HL-60/S4 treated with phorbol 12-myristate 13-acetate at 8.2 ng/mL for 4 days and 3 days (cell line): ENCODE results near the gene ZC2HC1C.
"Not testable (repeated sequence)": the region's sequence is repeated elsewhere in the genome, so short reads cannot be mapped to it uniquely, and the experiment has no call there.

Source experiments
- in situ Hi-C: fragments of 300-500 bp; cut with MboI; formaldehyde crosslinking; loops from 2 replicates; pipeline ENCODE4 v1.15.0; 2022; ENCODE audit warnings: low sequenced_read_pairs

Gene ZC2HC1C

DNA sequence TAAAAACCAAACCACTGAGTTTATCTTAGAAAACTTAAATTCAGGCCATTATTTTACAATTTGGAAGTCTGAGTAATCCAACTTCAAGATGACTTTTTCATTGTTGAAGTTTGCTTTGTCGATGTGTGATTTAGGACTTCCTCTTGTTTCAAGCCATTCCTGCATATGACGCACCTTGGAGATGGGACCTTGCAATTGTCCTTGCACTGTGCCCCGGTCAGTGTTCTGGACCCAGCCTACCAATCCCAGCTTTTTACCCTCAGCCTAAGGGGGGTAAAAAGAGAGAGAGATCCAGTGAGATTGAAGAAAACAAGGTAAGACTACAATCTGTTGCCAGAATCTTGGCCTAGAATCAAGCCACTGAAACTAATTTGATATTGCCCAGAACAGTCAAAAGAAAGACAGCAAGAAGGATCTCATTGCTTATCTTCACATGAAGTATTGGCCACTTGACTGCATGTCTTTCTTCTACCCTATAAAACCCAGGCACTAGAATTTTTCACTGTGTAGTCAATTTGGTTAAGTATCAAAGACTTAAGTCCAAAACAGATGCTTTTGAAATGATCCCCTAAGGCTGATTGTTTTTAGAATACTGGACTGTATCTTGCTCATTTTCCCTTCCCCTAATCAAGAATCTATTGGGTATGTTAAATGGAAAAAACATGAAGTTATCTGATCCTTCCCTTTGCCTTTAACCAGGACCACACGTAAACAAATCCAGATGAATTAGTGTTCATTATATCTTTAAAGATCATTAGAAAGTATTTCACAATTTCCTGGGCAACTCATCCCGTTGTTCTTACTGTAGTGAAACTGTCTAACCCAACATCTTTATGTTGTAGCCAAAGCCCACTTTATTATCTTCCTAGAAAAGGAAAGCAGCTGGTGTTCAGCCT is 15.8 kb upstream of the ZC2HC1C start:
- in situ Hi-C loops: no loop called here

DNA sequence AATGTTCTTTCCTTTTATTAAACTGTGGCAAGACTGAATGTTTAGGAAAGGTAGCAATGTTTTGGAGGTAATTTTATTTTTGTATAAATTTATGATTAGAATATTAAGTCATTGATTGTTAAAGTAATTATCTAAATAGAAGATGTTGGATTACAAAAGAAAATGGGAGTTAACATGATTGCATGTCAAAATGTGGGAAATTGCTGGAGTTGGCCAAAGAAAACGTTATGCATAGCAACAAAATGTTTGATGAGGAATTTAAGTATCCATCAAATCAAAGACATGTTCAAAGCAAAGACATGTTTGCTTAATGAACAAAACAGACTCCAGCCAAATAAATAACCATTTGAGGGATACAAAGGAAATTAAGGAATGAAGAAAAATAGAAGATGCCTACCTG is 15.0 kb upstream of the ZC2HC1C start:
- in situ Hi-C loops: no loop called here

DNA sequence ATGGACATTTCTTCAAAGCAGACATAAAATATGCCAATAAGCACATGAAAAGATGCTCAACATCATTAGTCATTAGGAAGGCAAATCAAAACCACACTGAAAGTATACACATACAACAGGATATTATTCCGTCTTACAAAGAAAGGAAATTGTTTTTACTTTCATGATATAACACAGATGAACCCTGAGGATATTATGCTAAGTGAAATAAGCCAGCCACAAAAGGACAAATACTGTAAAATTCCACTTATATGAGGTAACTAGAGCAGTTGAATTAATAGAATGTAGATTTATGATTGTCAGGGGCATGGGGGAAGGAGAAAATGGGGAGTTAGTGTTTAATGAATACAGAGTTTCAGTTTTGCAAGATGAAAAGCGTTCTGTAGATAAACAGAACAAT is 9.8 kb upstream of the ZC2HC1C start:
- in situ Hi-C loops: no loop called here

DNA sequence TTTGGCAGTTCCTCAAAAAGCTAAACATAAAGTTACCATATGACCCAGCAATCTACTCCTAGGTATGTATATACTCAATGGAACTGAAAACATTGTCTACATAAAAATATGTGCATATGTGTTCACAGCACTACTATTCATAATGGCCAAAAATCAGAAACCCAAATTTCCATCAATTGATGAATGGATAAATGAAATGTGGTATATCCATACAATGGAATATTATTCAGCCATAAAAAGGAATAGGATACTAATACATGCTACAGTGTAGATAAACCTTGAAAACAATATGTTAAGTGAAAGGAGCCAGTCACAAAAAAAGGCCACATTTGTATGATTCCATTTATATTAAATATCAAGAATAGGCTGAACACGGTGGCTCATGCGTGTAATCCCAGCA is 9.0 kb upstream of the ZC2HC1C start:
- in situ Hi-C loops: no loop called here

DNA sequence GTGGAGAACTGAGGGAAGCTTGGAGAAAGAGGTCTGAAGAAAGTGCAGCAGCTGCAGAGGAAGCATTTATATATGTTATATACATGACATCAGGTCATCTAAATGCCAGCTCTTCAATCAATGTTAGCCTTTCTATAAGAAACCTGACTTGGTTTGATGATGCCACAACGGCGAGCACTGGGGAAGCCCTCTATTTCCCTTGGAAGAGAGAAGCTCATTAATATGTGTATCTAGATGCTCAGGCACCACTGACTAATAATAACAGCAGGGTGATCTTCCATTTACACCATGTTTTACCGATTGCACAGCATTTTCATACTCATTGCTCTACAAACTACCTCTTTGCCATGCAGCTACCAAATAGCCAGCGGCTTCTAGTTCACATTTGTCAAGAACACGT is 6.4 kb upstream of the ZC2HC1C start:
- in situ Hi-C loops: no loop called here

DNA sequence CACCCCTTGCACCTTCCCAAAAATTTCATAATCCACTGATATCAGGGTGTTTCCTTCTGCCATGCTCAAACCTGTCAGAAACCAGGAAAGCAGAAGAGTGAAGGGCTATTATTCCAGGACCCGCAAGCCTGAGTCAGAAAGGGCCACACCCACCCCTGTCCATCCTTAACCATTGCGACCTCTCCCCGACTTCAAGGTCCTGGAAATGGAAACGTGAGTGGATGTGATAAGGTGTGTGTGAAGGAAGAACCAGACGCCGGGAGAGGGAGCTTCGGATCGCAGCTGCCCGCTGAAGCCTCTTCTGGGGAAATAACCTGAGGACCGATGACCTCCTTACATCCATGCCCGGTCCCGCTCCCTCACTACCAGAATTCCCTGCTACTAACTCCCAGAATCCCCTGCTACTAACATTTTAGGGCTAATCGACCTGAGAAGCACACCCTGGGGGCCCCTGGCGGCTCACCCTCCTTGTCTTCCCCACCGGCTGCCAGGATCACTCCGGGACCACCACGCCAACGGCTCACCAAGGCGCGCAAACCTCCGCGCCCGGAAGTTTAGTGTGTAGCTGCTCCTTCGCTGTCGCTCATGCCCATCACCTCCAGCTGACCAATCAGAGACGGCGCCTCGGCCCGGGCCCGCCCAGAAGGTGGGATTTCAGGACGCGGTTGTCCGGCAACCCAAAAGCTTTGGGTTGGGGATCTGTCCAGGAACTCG is 5.8 kb upstream of the ZC2HC1C start, which contains the start of gene ACYP1:
Gene ACYP1 (minus strand): TSS at position 534 of the 714 bp plus-strand sequence. CDS start 471 bp downstream, at position 63.
- in situ Hi-C loops: no loop called here

DNA sequence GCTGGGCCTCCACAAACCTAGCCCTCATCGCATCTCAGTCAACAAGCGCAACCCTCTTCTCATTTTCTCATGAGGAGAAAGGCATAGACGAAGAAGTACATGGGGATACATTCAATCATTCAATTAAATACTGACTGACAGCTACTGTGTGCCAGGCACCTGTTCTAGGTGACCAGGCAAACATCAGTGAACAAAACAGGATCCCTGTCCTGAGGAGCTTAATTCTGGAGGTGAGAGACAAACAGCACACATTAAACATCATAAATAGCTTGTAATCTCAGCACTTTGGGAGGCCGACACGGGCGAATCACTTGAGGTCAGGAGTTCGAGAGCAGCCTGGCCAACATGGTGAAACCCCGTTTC is 5.3 kb upstream of the ZC2HC1C start:
- in situ Hi-C loops: no loop called here

DNA sequence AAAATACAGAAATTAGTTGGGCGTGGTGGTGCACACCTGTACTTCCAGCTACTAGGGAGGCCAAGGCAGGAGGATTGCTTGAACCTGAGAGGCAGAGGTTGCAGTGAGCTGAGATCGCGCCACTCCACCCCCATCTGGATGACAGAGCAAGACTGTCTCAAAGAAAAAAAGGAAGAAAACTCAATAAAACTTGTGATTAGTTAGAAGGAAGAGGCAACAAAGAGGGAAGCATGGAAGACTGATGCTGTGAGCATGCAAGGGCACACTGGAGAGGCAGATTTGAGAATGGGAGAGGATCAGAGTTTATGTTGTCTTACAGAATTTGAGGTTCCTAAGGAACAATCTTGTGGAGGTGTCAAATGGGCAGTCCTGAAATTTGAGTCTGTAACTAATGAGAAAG is 2.8 kb upstream of the ZC2HC1C start:
- in situ Hi-C loops: no loop called here

DNA sequence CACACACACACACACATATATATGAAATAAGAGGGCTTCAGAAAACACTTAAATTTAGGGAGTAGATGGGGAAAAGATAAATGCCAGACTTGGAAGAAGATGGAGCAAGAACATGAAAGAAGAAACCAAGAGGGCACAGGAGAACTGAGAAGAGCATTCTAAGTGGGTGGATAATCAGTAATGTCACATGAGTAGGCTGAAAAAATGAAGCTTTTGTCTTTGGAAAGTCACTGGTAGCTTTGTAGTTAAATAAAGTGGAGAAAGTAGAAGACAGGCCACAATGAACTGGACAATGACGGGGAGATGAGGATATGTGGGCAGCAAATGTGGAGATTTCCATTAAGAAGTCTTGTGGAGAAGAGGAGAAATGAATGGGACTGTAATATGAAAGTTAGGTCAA is 2.2 kb upstream of the ZC2HC1C start:
- in situ Hi-C loops: no loop called here

DNA sequence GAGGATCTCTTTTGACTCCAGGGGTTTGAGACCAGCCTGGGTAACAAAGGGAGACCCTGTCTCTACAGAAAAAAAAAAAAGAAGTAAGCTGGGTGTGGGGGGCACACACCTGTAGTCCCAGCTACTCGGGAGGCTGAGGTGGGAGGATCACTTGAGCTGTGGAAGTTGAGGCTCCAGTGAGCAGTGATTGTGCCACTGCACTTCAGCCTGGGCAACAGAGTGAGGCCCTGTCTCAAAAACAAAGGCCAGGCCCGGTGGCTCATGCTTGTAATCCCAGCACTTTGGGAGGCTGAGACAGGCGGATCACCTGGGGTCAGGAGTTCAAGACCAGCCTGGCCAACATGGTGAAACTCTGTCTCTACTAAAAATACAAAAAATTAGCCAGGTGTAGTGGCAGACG is 1.7 kb upstream of the ZC2HC1C start:
- in situ Hi-C loops: not testable (repeated sequence)

DNA sequence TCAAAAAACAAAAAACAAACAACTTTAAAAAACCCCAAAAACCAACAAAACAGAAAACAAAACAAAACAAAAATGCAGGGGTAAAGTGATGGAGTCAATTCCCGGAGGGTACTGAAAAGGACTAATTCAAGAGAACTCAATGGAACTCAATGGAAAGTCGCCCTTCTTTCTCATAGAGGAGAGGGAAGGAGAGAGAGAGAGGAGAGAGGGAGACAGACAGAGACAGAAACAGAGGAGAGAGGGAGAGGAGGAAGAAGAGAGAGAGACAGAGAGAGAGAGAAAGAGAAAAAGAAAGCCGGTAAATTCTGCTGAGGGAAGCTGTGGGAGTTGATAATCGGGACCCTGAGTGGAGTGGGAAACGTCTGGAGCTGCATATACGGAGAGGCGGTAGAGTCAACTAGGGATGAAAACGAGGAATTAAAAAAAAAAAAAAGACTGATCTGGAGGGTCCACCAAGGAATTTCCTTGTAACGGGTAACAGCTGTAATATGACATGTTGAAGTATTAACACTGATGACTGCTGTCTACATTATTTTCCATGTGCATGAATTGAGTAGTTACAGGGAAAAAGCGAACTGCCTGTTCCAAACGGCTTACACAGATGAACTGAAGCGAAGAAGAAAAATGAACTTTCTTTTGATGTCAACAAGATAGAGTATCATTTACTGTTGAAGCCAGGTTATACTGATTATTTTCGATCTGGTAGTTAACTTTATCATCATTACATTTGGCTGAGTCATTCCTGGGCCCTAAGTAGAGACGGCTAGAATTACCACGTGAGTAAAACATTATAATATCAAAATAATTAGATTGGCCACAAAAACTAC is 934 bp upstream of the ZC2HC1C start:
- in situ Hi-C loops: no loop called here

DNA sequence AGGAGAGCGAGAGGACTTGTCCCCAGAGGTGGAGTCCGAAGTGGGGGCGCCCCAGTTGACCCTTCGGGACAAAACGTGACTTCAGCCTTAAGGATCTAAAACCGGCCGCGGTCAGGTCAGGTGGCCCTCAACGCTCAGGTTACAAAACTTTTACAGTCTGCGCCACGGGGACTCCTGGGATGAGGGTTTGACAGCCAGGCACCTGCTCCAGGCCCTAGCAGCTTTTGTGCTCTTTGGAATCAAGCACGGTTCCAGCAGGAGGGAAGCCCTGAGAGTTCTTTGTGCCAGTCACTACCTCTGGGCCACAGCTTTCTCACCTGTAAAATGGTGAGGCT is 337 bp downstream of the ZC2HC1C start:
- in situ Hi-C loops: no loop called here

DNA sequence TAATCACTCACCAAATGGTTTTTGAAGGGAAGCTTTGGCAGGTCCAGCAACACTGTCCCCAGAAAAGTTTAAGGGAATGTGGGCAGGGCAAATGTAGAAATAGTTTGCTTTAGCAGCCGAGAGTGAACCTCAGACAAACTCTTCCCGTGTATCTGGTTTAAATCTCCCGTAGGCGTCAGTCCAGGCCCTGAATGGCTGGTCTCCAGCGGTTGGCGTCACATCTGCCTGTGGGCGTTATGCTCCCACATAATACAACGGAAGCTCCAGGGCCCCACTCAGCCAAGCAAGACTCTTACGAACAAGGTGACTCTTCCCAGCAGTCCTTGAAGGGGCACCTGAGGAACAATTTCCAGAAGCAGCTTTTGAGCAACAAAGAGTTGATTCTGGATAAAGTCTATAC is 942 bp downstream of the ZC2HC1C start:
- in situ Hi-C loops: no loop called here

DNA sequence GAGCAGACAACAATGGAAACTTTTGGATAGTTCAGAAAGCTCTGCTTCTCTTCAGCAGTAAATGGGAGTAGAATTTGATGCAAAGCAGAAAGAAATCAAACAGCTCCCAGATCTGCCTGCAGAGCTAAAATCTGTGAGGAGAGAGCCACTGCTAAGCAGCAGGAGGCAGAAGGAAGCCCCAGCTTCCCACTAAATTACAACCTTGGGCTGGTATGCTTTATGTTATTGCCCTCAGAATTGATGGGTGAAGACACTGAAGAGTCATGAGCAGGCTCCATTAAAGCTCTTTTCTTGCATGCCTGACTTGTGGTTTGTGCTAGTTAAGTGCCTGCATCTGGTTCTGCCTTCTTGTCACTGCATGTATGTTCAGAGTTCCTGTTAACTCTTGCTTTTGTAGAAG is 8.4 kb downstream of the ZC2HC1C start:
- in situ Hi-C loops: loop anchor here (25.0 kb wide), 1 partner anchor 215 kb away; no protein-coding TSS in a partner anchor

DNA sequence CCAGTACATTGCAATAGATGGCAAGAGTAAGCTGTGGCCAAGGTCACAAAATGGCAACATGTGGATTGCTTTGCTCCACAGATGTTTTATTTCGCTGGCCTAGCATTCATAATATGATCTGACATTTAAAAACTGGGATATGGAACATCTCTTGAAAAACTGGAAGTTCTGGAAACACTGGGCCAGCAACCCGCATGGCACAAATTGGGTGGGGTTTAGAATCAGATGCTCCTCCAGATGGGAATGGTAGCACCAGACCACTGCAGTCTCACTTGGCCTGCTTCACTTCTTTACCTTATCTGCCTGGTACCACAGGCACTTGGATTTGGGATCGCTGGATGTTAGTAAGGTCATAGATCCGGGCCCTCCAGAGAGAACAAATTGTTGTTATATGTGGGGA is 10.1 kb downstream of the ZC2HC1C start:
- in situ Hi-C loops: loop anchor here (25.0 kb wide), 1 partner anchor 217 kb away; no protein-coding TSS in a partner anchor

DNA sequence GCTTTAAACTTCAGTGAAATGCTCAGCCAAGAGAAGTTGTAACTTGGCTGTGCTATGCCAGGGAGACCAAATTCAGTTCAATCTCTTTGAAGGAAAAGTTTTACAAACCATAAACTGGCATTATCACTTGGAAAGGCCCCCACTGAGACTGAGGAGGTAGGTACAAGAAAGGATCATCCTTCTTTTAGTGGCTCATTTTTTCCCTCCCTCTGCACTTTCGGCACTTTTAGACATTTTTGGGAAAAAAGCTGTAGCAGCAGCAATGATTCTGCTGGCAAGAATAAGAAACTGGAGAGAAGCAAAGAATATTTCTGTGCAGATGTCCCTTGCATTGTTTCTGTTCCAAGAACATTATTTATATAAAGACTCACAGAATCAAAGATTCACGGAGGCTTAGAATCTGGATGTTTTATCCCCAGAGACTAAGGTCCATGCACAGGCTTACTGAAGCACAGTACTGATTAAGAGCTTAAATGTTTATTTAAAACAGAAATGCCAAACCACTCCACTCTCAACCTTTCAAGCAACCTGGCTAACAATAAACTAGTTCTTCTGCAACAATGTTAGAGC is 12.3 kb downstream of the ZC2HC1C start:
- in situ Hi-C loops: loop anchor here (25.0 kb wide), 1 partner anchor 219 kb away; no protein-coding TSS in a partner anchor

DNA sequence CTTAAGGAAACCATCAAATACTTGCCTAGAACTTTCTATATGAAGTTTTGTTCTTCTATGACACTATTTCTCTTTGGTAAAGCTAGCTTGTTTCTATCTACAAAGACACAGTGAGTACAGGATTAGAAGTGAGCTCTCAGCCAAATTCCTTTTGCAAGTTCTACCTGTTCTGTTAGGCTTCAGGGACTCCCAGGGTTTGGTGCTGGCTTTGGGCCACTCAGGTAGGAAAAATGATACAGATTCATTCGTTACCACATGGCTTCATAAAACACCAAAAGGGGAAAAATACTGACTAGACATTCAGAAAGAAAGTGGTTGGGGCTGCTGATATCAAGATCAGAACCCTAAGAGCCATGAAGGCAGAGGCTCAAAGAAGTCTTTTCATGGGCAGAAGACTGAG is 13.8 kb downstream of the ZC2HC1C start:
- in situ Hi-C loops: loop anchor here (25.0 kb wide), 1 partner anchor 221 kb away; no protein-coding TSS in a partner anchor

DNA sequence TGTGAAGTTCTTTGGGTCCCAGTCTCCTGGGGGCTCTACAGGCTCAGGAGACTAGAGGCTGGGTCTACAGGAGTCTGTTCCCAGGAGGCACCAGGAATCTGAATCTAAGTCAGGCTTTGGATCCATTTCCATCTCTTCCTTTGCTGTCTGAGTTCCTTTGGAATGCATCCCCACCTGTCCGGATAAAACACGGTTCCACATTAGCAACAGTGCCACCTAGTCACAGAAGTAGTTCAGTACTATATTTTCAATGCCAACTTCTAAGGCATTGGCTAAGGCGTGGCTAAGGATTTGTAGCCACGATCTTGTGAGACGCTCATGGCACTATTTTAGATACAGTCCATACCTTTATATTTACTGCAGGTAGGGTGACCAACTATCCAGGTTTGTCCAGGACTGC is 15.1 kb downstream of the ZC2HC1C start:
- in situ Hi-C loops: loop anchor here (25.0 kb wide), 1 partner anchor 222 kb away; no protein-coding TSS in a partner anchor

DNA sequence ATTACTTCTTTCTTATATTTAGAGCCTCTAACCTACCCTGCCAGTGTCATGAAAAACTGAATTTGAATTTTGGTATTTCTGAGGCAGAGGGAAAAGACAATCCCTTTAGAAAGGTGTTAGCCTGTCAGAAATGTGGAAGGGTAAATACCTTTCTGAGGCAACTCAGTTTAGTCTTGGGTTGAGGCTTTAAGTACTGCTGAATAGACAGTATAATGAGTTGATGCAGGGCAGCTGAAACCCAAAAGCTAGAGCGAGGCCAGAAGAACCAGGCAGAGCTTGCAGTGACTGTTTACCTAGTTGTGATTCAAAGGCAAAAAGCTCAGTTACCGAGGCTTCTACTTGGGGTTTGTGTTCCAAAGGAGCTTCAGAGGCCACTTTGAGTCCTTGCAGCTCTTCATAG is 18.7 kb downstream of the ZC2HC1C start:
- in situ Hi-C loops: loop anchor here (25.0 kb wide), 1 partner anchor 226 kb away; no protein-coding TSS in a partner anchor

DNA sequence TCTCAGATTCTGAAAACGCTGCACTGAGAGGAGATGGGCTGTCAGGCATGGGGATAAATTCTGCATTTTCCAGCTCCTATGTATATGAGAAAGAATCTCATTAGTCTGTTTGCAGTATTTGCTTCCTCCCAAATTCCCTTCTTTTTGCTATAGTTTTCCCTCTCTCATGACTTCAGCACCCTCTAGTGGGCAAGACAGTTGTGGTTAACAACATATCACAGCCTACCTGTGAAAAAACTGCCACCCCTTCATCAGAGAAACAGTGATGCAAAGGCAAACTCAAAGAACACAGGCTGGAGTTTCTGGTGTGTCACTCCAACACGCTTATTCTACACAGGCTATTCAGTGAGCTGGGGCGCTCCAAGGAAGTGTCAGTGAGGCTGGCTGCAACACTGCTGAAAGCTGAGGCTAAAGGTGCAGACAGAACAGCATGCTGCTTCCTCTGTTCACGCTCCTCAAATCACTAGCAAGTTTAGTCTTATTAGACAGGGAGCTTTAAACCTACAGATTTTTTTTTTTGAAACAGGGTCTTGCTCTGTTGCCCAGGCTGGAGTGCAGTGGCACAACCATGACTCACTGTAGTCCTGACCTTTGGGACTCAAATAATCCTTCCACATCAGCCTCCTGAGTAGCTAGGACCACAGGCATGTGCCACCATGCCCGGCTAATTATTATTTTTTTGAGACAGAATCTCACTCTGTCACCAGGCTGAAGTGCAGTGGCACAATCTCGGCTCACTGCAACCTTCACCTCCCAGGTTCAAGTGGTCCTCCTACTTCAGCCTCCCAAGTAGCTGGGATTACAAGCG is 19.3 kb downstream of the ZC2HC1C start:
- in situ Hi-C loops: loop anchor here (25.0 kb wide), 1 partner anchor 226 kb away; no protein-coding TSS in a partner anchor
